ENCODE data around the gene TST.

TST gene

GRCh38 chr22:37019309-37020191, at the start of gene TST, which contains the start of gene MPST:
Gene TST (minus strand): TSS chr22:37019447. CDS start chr22:37018732, 715 bp downstream.
Gene MPST (plus strand): TSS chr22:37019742. CDS start chr22:37019837, 95 bp downstream.
- peak; percentile 18 for DNase-seq

- no peak for DNase-seq
These were observed 49.6 kb upstream of the TST start for GRCh38 chr22:37068859-37069258.

- no peak for DNase-seq
These were observed 48.2 kb upstream of the TST start for GRCh38 chr22:37067428-37067827.

- DNase-seq: no peak
These were observed 46.7 kb upstream of the TST start for GRCh38 chr22:37065961-37066360.

DNA sequence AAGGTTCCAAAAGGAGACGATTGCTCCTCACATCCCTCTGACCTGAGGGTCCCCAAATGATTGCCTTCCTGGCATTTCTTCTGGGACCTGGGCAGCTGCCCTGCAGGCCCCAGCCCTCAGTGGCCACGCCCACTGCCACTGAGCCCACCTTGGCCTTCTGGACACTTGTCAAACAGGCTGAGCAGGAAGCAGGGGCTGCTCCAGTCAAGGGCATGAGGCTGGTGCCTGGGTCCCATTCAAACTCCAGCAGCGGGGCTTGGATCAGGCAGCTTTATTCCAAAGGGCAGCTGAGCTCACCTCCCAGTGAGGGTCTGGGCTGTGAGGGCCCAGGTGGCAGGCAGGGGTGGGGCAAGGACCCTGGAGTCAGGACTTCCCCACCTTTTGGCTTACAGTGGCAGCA, 45.9 kb upstream of the TST start:
- DNase-seq: no peak

DNA sequence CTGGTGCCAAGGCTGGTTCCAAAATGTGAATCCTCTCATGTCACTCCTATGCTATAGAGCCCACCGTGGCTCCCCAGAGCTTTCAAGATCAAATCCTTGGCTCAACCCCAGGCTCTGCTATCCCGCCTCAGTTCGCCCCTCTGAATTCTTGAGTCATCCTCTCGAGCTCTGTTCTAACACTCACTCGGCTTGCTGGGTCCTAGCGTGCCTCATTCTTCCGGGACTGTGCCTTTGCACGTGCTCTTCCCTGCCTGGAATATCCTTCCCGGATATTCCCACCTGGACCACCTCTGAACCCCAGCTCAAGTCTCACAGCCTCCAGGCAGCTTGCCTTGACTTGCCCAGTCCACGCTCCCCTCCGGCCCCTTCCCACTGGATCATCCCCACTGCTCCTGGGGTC, 45.3 kb upstream of the TST start:
- no peak for DNase-seq

GRCh38 chr22:37063431-37064420, 44.5 kb upstream of the TST start:
- no peak for DNase-seq

- no peak for DNase-seq
These were observed 43.6 kb upstream of the TST start for GRCh38 chr22:37062702-37063381.

GRCh38 chr22:37062376-37062675, 43.1 kb upstream of the TST start:
- DNase-seq: no peak

- no peak for DNase-seq
These were observed 42.5 kb upstream of the TST start for GRCh38 chr22:37061611-37062375.

GRCh38 chr22:37060801-37061610, 41.8 kb upstream of the TST start:
- DNase-seq: peak; percentile 76

DNA sequence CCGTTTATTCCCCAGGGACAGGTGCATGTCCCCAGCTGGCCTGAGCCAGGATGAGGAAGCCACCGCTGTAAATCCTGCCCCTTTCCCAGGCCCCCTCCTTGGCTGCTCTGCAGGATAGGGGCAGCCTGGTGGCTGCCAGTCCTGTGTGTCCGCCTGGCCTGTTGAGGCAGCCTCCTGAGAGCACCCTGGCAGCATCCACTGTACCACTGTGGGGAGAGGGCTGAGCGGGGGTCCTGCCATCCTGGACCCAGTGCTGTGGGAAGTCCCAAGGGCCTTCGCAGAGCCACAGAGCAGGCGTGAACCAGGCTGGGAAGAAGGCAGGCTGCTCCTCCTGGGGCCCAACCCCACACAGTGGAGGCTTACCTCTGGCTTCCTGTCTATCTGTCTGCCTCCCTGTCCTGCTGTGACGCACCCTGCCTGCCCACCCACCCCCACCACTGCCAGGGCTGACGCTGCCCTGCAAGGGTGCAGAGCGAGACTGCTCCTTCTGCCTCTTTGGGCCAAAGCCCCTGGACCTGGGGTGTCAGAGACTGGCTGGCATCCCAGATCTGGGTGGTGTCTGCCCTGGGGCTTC, 40.7 kb upstream of the TST start:
- DNase-seq: no peak

DNA sequence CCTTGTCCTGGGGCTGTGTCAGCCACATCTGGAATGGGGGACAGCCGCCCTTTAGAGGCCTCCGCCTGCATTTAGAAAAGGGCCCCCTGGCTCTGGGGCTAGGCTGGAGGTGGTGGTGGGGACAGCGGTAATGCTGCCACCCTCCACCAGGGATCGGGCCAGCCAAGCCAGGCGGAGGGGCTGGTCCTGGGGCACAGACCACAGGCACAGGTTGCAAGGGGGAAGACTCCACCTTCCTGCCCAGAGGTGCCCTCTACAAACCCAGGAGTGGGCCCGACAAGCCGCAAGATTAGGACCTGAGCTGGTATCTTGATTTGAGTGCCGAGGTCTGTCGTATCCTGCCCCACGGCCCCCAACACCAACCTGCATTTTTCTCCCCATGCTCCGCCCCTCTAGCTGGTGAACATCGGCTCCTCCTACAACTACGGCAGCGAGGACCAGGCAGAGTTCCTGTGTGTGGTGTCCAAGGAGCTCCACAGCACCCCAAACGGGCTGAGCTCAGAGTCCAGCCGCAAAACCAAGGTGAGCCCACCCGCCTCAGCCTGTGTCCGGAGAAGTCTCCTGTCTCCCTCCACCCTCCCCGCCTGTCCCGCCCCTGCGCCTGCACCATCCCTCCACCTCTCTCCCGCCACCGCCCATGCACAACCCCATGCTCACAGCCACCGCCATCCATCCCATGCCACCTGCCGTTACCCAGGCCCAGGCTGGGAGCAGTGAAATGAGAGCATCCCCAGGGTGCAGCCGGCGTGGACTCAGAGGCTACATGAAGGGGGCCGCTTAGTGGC, 39.9 kb upstream of the TST start:
- no peak for DNase-seq

GRCh38 chr22:37057796-37058510, 38.7 kb upstream of the TST start:
- no peak for DNase-seq

- DNase-seq: no peak
These were observed 38.0 kb upstream of the TST start for GRCh38 chr22:37057226-37057625.

- no peak for DNase-seq
These were observed 37.0 kb upstream of the TST start for GRCh38 chr22:37056246-37056645.

GRCh38 chr22:37054600-37055365, 35.5 kb upstream of the TST start:
- no peak for DNase-seq

- no peak for DNase-seq
These were observed 34.8 kb upstream of the TST start for GRCh38 chr22:37054056-37054395.

Data from stimulated activated CD4-positive, alpha-beta T cell treated with anti-CD3 and anti-CD28 coated beads, Interleukin-1b, Interleukin-23, amount 100 ng/mL, for 48 hours (primary cell).